LoVo (cell line): ENCODE measurements around the gene NCKAP5.

Source experiments
- DNase-seq: peaks from one replicate; pipeline ENCODE4 v3.0.0-alpha.2; 2016; ENCODE audit warnings: low spot score

NCKAP5 gene

DNA sequence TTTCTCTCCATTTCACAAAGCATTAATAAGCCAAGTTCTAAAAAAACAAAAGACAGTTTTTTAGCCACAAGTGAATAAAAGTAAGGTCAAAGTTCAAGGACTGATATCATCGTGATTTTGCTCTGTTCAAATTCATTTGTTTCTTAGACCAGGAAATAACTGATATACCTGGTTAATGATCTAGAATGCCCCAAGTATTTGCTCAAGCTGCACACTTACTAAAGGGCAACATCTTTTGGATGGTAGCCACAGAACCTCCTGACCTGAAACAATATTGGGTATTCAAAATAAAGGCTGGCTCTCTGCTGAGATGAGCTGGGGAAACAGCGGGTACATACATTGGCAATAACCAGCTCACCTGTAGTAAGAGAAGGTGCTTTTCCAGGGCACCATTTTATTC, 583.5 kb downstream of the NCKAP5 start:
- DNase-seq, result no peak

DNA sequence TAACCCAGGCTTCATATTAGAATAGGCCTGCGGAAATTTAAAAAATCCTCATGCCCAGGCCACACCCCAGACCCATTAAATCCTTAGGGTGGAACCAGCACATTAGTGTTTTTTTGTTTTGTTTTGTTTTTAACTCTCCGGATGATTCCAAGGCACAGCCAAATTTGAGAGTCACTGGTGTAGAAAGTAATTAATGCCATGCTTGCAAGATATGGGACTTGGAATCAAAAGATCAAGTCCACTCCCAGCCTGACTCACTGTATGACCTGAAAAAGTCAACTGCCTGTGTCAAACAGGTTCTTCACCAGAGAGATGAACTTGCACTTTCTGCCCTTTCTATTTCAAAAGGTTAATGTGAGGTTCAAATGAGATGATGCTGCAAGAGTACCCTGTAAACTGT, 588.0 kb downstream of the NCKAP5 start:
- DNase-seq, result no peak

DNA sequence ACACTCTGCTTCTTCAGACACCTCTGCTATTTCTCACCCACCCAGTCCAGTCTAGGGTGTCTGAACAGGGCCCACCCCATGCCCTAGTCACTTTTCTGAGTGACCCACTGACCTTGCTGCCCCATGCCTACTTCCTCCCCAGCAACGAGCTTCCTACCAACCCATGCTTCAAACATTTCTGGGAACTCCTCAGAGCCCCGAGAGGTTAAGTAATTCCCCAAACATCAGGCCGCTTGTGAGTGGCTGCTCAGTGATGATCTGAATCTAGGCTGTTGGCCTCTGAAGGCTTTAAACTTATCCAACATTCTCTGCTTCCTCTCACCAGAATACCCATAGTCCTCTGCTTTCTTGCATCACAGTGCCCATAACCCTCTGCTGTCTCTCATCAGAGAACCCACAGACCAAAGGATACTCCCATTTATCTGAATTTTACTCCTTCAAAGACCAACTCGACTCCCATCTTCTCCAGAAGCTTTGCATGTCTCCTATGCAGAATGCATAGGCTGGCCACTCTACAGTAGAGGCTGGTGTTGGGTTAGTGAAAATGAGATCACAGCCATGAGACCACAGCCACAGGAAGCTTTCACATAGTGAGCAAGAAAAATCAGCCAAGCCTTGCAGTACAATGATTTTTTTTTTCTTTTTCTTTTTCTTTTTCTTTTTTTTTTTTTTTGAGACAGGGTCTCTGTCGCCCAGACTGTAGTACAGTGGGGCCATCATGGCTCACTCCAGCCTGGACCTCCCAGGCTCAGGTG, 588.7 kb downstream of the NCKAP5 start:
- DNase-seq, result no peak

DNA sequence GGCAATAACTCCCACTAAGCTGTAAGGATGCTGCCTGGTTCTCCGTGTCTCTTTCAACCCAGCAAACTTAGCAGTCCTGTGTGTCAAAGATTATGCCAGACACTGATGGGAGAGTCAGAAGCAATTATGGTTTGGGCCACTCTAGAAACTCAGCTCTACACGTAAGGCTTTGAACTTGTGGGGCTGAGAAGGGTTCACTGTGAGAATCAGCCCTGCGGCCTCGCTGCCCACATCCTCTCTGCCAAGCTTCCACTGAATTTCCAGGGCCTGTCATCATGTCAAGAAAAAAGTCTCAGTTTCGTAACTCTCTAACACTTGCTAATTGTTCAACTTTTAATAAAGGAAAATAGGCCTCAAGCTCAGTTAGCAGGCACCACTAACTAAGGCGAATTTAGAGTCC, 589.4 kb downstream of the NCKAP5 start:
- DNase-seq, result no peak

DNA sequence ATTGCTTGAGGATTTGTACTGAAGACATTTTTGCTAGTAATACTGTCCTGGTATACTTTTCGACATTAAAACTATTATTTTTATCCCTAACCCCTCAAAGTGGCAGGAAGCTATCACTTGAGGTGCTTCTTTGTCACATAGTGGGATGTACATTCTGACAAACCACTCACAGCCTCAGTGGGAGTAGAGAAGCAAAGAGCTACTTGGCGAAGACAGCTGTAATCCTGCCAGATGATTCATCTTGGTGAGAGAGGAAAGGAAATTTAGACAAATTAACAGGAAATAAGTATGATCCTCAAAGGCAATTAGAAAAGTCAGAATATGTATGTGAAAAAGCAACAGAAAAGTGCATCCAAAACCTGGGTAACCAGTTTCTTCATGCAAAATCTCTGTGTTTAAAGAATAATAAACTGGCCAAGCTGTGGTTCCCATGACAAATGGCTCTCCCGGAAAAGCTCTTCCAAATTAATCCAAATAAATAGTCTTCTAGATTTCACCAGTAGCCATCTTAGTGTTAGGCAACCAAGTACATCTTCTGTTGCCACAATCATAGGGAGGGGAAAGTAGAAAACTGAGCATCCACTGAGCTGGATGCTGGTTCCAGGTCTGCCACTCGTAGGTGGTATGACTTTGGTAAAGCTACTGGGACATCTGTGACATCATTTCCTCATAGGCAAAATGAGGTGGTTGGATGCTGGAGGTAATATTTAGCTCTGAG, 590.3 kb downstream of the NCKAP5 start:
- DNase-seq, result no peak

DNA sequence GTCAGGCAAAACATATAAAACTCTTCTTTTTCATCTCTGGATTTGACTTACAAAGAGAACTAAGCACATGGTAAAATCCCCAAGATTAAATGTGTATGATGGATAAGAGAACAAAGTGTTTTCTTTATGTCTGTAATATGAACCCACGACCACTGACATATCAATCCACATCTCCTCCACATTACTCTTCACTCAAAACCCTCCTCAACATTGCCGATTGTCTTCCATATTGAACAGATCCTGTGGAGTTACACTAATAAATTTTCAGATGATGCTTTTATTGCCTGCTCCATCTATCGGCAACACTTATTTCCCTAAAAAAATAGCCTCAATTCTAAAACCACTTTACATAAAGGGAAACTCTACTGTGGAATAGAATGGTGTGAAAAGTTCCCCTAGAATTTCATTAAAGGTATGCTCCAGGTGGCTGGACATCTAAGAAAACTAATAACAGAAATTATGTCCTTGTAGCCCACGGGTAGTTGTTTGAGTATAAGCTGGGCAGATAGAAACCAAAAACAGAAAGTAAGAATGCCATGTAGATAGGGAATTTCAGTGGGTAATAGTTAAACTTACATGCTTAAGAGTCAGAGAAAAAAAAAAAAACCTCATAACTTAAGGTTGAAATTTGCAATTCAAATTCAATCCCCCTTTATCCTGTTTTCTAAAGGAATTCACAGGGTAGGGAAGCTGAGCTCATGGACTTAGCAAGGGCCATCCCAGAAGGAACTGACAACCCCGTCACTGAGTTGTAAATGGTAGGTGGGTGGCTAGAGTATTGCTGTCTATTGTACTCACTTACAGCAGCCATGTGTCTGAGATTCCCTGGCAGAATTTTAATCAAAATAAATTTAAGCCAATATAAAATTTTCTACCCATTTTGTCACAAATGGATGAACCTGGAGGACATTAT, 592.8 kb downstream of the NCKAP5 start:
- DNase-seq, result no peak

DNA sequence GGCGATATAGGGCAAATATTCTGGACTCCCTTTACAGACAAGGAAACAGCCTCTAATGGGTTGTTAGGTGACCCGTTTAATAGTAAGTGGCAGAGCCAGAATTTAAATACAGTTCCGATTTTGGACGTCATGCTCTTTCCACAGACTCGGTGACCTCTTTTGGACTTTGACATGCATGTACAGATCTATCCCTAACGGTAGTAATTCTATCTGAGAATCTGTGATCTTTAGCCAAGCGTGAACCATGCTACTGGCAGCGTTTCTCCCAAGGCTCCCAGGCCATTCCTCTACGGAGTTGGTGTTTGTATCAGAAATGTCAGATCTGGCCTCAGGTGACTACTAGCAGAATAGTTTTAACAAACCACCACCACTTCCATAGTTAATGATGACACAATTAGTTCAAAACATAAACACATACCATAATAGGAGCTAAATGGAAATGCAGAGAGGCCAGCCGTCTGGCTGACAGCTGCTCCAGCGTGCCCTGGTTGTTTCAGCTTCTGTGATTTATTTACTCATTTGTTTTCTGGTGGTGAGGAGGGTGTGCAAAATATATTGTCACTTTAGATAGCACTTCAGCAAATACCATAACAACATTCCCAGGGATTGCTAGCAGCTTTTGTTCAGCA, 593.7 kb downstream of the NCKAP5 start:
- DNase-seq, result no peak

DNA sequence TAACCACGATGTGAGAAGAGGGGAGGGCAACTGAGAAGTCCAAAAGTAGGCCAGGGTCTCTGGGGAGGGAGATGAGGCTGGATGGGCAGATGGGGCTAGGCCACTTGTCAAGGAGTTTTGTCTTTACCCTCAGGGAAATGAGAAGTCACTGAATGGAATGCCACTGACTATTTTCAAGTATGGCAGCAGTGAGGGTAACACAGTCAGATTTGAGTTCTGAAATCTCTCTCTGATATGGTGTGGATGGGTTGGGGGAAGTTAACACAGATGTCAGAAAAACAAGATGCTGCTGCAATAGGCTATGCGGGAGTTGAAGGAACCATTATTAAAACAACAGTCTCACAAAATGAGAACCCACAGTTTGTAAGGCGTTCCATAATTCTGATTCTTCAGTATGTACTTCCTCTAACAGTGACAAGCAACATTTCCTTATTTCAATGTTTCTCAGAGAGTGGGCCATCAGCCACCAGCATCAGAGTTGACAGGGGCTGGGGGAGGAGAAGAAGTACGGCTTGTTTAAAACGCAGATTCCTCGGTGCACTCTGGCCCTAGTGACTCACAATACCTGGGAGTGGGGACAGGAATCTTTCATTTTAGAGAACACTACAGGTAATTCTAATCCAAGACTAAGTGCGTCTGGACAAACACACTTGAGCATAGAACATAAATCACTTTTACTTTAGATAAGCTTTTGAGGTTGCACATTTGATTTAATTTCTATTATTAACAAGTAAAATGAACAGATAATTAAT, 596.8 kb downstream of the NCKAP5 start:
- no peak for DNase-seq

DNA sequence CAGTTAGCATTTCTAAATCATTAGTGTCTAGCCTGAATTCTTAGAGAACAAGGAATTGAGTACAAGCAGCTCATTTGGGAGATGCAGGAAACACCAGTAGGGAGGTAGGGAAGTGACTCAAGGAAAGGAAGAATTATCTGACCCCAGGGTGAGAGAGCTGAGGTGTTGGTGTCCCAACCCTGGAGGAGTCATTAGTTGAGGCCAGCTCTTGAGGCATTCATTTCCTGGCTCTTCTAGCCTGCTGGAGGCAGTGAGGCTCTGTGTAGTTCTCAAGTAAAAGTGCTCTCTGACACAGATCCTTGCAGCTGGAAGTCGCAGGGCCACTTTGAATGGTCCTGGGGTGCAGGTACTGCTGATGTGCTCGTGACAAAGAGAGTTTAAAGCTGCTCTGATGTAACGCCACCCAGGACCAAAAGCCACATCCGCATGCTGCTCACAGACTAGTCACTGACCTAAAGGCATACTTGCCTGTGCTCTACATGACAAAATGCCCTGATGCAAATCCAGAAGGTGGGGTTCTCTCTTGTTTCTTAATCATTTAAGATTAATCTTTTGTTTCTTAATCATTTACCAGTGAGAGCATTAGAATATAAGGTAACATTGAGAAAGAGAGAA, 598.8 kb downstream of the NCKAP5 start:
- DNase-seq, result no peak

DNA sequence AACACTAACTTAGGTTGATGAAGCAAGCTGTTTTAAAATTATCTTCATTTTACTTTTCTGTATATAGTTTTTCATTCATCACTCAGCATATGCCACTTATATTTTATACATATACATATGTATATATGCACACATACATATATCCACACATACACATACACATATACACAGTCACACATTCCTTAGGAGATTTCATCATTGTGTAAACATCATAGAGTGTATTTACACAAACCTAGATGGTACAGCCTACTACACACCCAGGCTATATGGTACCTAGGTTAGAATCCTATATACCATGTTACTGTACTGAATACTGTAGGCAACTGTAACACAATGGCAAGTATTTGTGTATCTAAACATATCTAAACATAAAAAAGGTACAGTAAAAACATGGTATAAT, 602.8 kb downstream of the NCKAP5 start:
- DNase-seq, result no peak

DNA sequence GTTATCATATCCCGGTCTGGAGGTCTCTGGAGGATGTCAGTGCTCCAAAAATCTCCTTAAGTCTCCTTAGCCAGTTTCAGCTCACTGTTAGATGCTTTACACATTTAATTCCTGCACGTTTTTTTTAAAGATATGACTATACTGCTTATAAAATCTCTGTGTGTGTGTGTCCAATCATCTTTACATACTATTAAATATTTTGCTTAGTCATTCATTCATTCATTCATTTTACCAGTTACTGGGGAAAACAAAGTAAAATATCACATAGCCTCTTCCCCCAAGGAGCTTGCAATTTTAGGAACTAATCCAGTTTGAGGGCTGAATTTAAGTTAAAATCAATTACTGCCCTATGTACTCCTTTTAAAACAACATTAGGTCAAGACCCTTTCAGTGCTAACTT, 605.1 kb downstream of the NCKAP5 start:
- DNase-seq, result no peak

DNA sequence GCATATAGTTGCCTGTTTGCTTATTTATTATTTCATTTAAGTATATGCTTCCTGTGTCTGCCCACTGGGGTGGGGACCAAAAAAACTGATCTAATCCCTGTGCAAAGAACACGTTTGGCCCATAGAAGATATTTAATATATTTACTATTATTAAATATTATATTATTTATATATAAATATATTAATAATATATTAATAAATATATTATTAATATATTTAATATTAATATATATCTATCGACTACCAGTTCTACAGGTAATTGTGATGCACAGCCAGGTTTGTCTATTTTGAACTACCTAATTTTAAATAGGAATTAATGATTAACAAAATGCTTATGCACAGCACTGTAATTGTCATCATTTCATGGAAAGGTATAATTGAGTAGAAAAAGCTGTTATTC, 609.4 kb downstream of the NCKAP5 start:
- no peak for DNase-seq

DNA sequence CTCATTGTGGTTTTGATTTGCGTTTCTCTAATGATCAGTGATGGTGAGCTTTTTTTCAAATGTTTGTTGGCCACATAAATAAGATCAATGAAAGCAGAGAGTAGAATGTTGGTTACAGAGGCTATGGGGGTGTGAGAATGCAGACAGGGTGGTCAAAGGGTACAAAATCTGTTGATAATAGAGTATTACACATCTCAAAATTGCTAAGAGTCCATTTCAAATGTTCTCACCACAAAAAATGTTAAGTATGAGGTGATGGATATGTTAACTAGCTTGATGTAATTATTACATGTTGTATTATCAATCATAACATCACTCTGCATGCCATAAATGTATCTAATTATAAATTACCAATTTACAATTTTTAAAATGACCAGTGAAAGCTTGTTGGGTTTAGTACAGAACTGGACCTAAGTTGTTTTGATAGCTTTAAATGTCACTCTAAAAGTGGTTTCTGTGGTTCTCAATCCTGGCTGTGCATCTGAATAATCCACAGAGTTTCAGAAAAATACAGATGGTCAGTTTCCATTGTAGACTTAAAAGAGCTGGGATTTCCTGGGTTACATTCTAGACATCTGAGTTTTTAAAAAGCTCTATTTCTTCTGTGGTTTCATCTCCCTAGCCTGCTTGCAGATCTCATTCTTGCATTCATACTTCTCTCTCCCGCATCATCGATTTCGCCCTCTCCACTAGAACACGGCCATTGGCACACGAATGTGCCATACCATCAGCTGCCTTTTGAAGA, 612.2 kb downstream of the NCKAP5 start:
- DNase-seq, result no peak

DNA sequence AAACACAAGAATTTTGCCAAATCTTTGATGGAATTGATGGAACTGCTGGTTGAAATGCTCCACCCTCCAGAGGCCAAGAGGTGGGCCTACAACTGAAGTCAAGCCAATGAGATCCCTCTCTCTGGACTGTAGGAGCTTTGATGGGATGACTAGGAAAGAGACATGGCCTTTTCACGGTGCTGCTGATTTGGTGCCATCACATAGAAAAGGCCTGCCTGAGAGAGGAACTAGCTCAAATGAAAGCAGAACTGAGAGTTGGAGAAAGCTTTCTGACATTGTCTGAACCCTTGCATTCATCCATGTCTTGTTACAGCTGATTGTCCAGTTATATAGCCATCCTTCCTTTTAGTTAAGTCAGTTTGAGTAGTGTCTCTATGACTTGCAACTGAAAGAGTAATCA, 614.5 kb downstream of the NCKAP5 start:
- DNase-seq, result no peak

DNA sequence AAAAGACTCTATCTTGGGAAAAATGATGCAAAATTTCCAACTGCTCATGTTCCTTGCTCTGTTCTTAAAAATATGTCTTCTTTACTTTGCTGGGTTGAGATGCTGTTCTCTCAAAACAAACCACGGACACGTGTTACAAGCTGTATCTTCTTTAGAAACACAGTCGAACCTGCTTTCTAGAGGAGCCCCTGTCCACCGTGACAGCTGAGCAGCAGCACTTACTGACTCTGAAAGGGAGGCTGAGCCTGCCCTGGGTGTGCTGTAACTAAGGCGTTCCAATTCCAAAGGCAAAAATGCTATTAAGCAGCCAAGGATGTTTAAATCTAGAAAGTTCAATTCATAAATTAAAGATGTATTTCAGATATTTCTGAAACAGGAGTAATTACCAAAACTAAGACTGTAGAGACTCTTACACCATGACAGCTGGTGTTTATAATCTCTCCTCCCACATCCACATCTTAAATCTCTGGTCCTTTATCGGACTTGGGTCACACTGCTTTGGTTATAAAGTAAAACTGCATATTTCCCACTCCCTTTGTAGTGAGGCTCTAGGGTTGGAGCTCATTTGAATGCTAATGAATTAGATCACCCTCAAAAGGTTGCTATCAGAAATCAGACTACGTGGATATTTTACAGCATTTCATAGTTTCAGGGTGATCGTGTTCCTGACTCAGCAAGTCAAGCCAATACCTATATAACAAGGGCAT, 617.1 kb downstream of the NCKAP5 start:
- DNase-seq, result no peak

DNA sequence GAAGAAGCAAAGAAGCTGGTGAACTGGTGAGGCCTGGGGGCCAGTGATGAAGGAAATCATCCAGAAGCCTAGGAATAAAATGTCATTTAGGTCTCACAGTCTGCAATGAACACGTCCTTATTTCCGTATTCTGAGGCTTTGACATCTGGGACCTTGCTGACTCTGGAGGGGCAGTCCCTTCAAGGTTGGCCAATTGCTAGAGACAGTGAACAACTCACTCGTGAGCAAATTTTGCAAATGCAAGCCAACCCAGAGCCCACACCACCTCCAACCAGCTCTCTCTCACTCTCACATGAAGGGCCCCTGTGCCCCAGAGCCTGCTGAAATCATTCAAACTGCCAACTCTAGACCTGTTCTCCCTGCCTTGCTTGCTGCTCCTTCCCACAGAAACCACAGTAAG, 619.2 kb downstream of the NCKAP5 start:
- DNase-seq, result no peak

DNA sequence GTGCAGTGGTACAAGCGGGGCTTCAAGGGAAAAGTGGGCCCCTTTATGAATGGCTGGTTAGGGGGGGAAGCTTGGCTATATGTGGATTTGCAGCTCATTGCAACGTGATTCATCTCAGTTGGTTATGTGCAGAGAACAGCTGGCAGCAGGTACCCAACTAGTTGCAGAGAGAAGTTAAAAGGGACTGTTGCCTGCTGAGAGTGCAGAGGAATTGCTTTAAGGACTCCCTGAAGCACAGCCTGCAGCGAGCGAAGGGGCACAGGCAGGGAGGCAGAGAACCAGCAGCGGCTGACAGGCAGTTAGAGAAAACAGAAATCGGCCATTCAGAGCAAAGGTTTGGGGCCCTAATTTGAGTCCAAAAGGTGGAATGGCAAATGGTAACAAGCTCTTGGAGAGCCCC, 620.1 kb downstream of the NCKAP5 start:
- DNase-seq, result no peak

DNA sequence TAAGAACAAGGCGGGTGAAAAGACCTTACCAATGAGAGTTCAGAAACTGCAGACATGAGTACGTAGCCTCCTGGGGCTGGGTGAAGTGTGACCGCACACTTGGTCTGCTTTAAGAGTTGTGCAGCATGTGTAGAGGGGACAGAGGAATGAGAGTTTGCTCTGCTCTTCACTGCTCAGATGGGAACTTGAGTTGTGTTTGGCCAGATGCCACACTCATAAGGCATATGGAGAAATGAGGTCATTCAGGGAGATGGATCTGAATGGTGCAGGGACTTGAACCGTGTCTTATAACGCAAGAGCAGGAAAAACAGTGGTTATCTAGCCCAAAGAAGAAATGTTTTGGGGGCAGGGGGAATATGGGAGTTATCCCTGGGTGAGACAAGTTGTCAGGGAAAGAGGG, 624.4 kb downstream of the NCKAP5 start:
- DNase-seq, result no peak

DNA sequence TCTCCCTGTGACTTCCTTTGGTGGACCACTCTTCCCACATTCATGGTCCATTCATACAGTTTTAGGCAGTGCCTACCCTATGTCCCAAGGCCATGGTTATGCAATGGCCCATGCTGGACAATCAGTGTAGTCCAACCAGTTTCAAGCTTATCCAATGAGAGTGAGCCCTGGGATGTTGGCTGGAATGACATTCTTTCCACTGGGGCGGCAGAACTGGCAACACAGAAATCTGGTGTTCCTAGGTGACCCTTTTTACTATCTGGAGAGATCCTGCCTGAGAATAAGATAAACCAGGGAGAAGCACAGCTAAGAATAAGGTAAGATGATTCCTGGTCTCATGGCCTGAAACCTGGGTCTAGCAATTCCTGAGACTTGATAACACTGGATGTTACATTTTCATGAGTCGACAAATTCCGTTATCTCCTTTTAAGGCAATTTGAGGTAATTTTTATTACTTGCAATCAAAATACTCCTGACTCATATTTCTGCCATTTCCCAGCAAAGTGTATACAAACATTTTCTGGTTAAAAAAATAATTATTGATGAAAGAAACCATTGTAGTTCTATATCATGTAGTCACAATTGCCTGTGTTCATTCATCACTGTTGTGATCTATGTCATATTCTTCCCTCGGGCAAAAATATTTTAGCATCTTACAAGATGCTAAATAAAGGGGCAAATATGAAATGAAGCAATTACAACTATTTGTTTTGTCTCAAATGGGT, 626.8 kb downstream of the NCKAP5 start:
- no peak for DNase-seq
